Activated T-cell treated with anti-CD3 and anti-CD28 coated beads, Interleukin-2, amount 50 U/mL, for 1 hour (primary cell): ENCODE data around the gene PPP6R2.
A peak's percentile ranks its signal among the peaks of the same experiment; 100 is the strongest.

Source experiments
- DNase-seq: peaks from one replicate; pipeline ENCODE4 v3.0.0-alpha.2; 2020

PPP6R2 gene

GRCh38 chr22:50471197-50471847 is 128.2 kb downstream of the PPP6R2 start:
- no peak for DNase-seq

- DNase-seq: no peak
Measured at GRCh38 chr22:50471962-50472361, 128.8 kb downstream of the PPP6R2 start.

GRCh38 chr22:50473088-50473487 is 130.0 kb downstream of the PPP6R2 start:
- DNase-seq: peak; percentile 61

- no peak for DNase-seq
Measured at GRCh38 chr22:50473855-50474671, 130.9 kb downstream of the PPP6R2 start.

- DNase-seq: peak; percentile 90
Measured at GRCh38 chr22:50474710-50475651, 131.9 kb downstream of the PPP6R2 start, which contains the start of gene SBF1. TSS of gene SBF1 (minus strand) at chr22:50475035. CDS start at chr22:50474840, 195 bp downstream.

GRCh38 chr22:50475652-50476002 is 132.5 kb downstream of the PPP6R2 start:
- no peak for DNase-seq

GRCh38 chr22:50476868-50477267 is 133.7 kb downstream of the PPP6R2 start:
- DNase-seq: no peak

GRCh38 chr22:50477923-50478322 is 134.8 kb downstream of the PPP6R2 start:
- DNase-seq: no peak

- no peak for DNase-seq
Measured at GRCh38 chr22:50479721-50480120, 136.6 kb downstream of the PPP6R2 start.

- DNase-seq: no peak
Measured at GRCh38 chr22:50481045-50481439, 137.9 kb downstream of the PPP6R2 start.

- peak; percentile 75 for DNase-seq
Measured at GRCh38 chr22:50481440-50482106, 138.4 kb downstream of the PPP6R2 start, which contains the start of gene ADM2. TSS of gene ADM2 (plus strand) at chr22:50481543. CDS start at chr22:50481848, 305 bp downstream.

GRCh38 chr22:50482107-50483074 is 139.3 kb downstream of the PPP6R2 start:
- DNase-seq: no peak

- DNase-seq: no peak
Measured at GRCh38 chr22:50483106-50483505, 140.0 kb downstream of the PPP6R2 start.

- no peak for DNase-seq
Measured at GRCh38 chr22:50483556-50483955, 140.4 kb downstream of the PPP6R2 start.

- DNase-seq: no peak
Measured at GRCh38 chr22:50483977-50484853, 141.1 kb downstream of the PPP6R2 start.

- no peak for DNase-seq
Measured at GRCh38 chr22:50485221-50486131, 142.3 kb downstream of the PPP6R2 start.

- DNase-seq: no peak
Measured at GRCh38 chr22:50486561-50487289, 143.6 kb downstream of the PPP6R2 start, which contains the start of gene MIOX. TSS of gene MIOX (plus strand) at chr22:50486859. CDS start at chr22:50486898, 39 bp downstream.
